K562 (cell line): ENCODE measurements around the gene ZFYVE21. TPM values are rescaled to one million over a fixed set of nuclear protein-coding genes. Genes with fewer than 3 reads are reported as not detected.

Source experiments
- SPI1 ChIP-seq: IDR thresholded peaks from 2 replicates; pipeline ENCODE4 v1.6.1; 2011; ENCODE audit warnings: low read depth, low read length, control low read depth, borderline replicate concordance
- TFAM ChIP-seq: fragments of 250-450 bp; sonication (Bioruptor Pico); conservative IDR thresholded peaks from 2 replicates; pipeline ENCODE4 v1.5.0; 2021; ENCODE audit warnings: mild to moderate bottlenecking, moderate library complexity
- polyA plus RNA-seq, 8 experiments: library from polyadenylated mRNA; depleted of rRNA in 4 of 8; stranded (reverse) in 5 of 8; unstranded in 3 of 8; fragments of >200 nt; fragmentation: Nextera tagmentation in 2 of 8; fragmentation: Illumina TruSeq in 1 of 8; extraction: Ambion mirVana in 2 of 8; extraction: Trizol in 1 of 8; gene quantifications; 2 replicates each; pipeline versions ENCODE4 v1.2.1 to v1.2.3, GENCODE V29; 2011 to 2014; ENCODE audit warnings: inconsistent platforms in 1 of 8, missing spikeins in 1 of 8
- total RNA-seq, 7 experiments: library from RNA; depleted of rRNA in 6 of 7; stranded (reverse); fragments of >200 nt in 6 of 7; fragmentation: Illumina TruSeq in 2 of 7; extraction: Trizol in 2 of 7; gene quantifications; 2 replicates each; pipeline versions ENCODE4 v1.2.1 to v1.2.3, GENCODE V29; 2011 to 2021; ENCODE audit warnings: low replicate concordance in 1 of 7
- TF ChIP-seq, protein P1 (sequence below), 2 experiments: fragments of 450-650 bp; formaldehyde crosslinking in 1 of 2; IDR thresholded peaks; 2 replicates each; pipeline versions ENCODE4 v1.4.0 to v1.6.1; 2014 to 2020; ENCODE audit warnings: mild to moderate bottlenecking in 2 of 2, borderline replicate concordance in 1 of 2, low read depth in 1 of 2

The ZFYVE21 gene
- total and polyA plus RNA-seq, 9 of the 15 experiments (the other 6 are each of a cell fraction or from before 2014, with no cell fraction given) = 0.90 to 23.1 (median 15.6) TPM

DNA sequence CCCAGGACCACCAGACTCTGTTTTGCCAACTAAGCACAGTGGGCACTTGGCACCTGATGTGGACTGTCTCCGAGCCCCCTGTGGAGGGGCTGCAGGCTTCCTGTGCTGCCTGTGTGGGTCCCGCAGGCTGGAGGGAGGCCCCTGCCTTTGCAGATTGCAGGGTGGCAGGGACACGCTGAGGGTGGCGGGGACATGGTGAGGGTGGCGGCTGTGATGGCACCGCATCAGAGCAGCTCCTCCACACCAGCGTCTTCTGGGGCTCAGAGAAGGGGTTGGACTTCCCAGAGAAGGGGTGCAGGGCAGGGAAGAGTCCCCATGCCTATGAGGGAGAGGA is 8.1 kb downstream of the ZFYVE21 start (continued):
- TF ChIP-seq, protein P1, sequence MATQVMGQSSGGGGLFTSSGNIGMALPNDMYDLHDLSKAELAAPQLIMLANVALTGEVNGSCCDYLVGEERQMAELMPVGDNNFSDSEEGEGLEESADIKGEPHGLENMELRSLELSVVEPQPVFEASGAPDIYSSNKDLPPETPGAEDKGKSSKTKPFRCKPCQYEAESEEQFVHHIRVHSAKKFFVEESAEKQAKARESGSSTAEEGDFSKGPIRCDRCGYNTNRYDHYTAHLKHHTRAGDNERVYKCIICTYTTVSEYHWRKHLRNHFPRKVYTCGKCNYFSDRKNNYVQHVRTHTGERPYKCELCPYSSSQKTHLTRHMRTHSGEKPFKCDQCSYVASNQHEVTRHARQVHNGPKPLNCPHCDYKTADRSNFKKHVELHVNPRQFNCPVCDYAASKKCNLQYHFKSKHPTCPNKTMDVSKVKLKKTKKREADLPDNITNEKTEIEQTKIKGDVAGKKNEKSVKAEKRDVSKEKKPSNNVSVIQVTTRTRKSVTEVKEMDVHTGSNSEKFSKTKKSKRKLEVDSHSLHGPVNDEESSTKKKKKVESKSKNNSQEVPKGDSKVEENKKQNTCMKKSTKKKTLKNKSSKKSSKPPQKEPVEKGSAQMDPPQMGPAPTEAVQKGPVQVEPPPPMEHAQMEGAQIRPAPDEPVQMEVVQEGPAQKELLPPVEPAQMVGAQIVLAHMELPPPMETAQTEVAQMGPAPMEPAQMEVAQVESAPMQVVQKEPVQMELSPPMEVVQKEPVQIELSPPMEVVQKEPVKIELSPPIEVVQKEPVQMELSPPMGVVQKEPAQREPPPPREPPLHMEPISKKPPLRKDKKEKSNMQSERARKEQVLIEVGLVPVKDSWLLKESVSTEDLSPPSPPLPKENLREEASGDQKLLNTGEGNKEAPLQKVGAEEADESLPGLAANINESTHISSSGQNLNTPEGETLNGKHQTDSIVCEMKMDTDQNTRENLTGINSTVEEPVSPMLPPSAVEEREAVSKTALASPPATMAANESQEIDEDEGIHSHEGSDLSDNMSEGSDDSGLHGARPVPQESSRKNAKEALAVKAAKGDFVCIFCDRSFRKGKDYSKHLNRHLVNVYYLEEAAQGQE (IDR thresholded peaks at IDR 0.05; ENCODE audit: borderline replicate concordance) = no peak
- TF ChIP-seq, protein P1 (CRISPR knock-in tag; IDR thresholded peaks at IDR 0.05; ENCODE audit: low read depth) = no peak
- TF ChIP-seq TFAM (CRISPR knock-in tag) = no peak
- TF ChIP-seq SPI1 = no peak
